H1 (cell line): ENCODE data around the gene STK32C. TPM values are rescaled to one million over a fixed set of nuclear protein-coding genes. Genes with fewer than 3 reads are reported as not detected.

Experiments used
- CTCF ChIA-PET: fragments of 300-600 bp; sonication (Branson Sonifier 250); formaldehyde crosslinking; loops from one replicate; lab custom pipeline; 2021; ENCODE audit not compliant: partially characterized antibody; lab: Charles Lee
- POLR2A ChIA-PET: fragments of 300-600 bp; sonication (Branson Sonifier 250); formaldehyde crosslinking; loops from one replicate; lab custom pipeline; 2021; ENCODE audit warnings: inconsistent platforms; ENCODE audit not compliant: partially characterized antibody; lab: Charles Lee
- DNase-seq, 2 experiments: peaks; one replicate each; pipeline versions ENCODE4 v3.0.0 to v3.0.0-alpha.2; 2010 to 2022; ENCODE audit warnings: low spot score in 2 of 2, low read depth in 1 of 2, mixed read lengths in 1 of 2
- FAIRE-seq: peaks from 2 replicates; lab custom pipeline; 2011; peaks lifted over from hg19 to GRCh38; lab: Jason Lieb, UNC
- H2AFZ ChIP-seq: 2 replicates; pipeline ENCODE4 v1.8.1; 2012; ENCODE audit warnings: low read length, inconsistent platforms
- H2AK5ac ChIP-seq: 2 replicates; pipeline ENCODE4 v1.6.1; 2013; ENCODE audit warnings: low read depth, low read length
- H2BK120ac ChIP-seq: replicated peaks from 2 replicates; pipeline ENCODE3; 2013; ENCODE audit warnings: low read depth, low read length, inconsistent platforms
- H2BK12ac ChIP-seq: 2 replicates; pipeline ENCODE4 v1.6.1; 2013; ENCODE audit warnings: low read depth, low read length
- H2BK15ac ChIP-seq: 2 replicates; pipeline ENCODE4 v1.6.1; 2013; ENCODE audit warnings: low read length
- H2BK20ac ChIP-seq: 2 replicates; pipeline ENCODE4 v1.6.1; 2013; ENCODE audit warnings: low read length
- H2BK5ac ChIP-seq: 2 replicates; pipeline ENCODE4 v1.6.1; 2013; ENCODE audit warnings: low read depth, low read length
- H3K14ac ChIP-seq: 2 replicates; pipeline ENCODE4 v1.6.1; 2013; ENCODE audit warnings: inconsistent platforms; ENCODE audit not compliant: insufficient read length
- H3K18ac ChIP-seq: 2 replicates; pipeline ENCODE4 v1.6.1; 2013; ENCODE audit warnings: low read length; ENCODE audit errors: extremely low read depth
- H3K23ac ChIP-seq: 2 replicates; pipeline ENCODE4 v1.6.1; 2013; ENCODE audit warnings: inconsistent platforms; ENCODE audit not compliant: insufficient read length
- H3K23me2 ChIP-seq: 2 replicates; pipeline ENCODE4 v1.6.1; 2013; ENCODE audit warnings: low read depth, low read length
- H3K27ac ChIP-seq: 2 replicates; pipeline ENCODE4 v1.6.1; 2011; ENCODE audit warnings: low read depth, low read length, inconsistent platforms
- H3K27me3 ChIP-seq, 4 experiments: replicated peaks in 1 of 4; 1 replicate in 1 of 4; 2 replicates in 3 of 4; pipeline versions ENCODE4 v1.6.1 to v1.8.1; 2011 to 2013; ENCODE audit warnings: low read length in 3 of 4, mild to moderate bottlenecking in 3 of 4, inconsistent platforms in 2 of 4, mixed read lengths in 2 of 4, moderate library complexity in 1 of 4; ENCODE audit not compliant: control insufficient read depth in 3 of 4, insufficient read depth in 3 of 4; ENCODE audit errors: extremely low read depth in 1 of 4
- H3K36me3 ChIP-seq, 4 experiments: 2 replicates each; pipeline versions ENCODE4 v1.6.1 to v1.8.1; 2011 to 2013; ENCODE audit warnings: mild to moderate bottlenecking in 4 of 4, low read length in 3 of 4, moderate library complexity in 2 of 4, control low read depth in 1 of 4, inconsistent platforms in 1 of 4; ENCODE audit not compliant: insufficient read depth in 4 of 4, control insufficient read depth in 2 of 4
- H3K4ac ChIP-seq: replicated peaks from 2 replicates; pipeline ENCODE3; 2013; ENCODE audit warnings: low read length, low read depth, mixed read lengths, inconsistent platforms; ENCODE audit not compliant: insufficient read length
- H3K4me1 ChIP-seq, 4 experiments: replicated peaks in 1 of 4; 1 replicate in 1 of 4; 2 replicates in 3 of 4; pipeline versions ENCODE4 v1.6.1 to v1.8.1; 2011 to 2013; ENCODE audit warnings: low read length in 3 of 4, inconsistent platforms in 2 of 4, mixed read lengths in 1 of 4; ENCODE audit not compliant: insufficient read depth in 4 of 4, control insufficient read depth in 3 of 4
- H3K4me2 ChIP-seq, 2 experiments: 2 replicates each; pipeline versions ENCODE4 v1.6.1 to v1.8.1; 2011 to 2013; ENCODE audit warnings: low read depth in 2 of 2, low read length in 2 of 2, control low read depth in 1 of 2, inconsistent platforms in 1 of 2, mild to moderate bottlenecking in 1 of 2; ENCODE audit not compliant: insufficient read depth in 1 of 2
- H3K4me3 ChIP-seq, 4 experiments: fragments of 200-600, 300-600 bp in 1 of 4; sonication (generic), shearing (Covaris generic), sonication (Bioruptor Twin) in 1 of 4; 2 replicates each; pipeline versions ENCODE4 v1.5.1 to v1.8.1; 2011 to 2016; ENCODE audit warnings: low read length in 4 of 4, low read depth in 3 of 4, control low read depth in 2 of 4, inconsistent platforms in 2 of 4, mild to moderate bottlenecking in 2 of 4, mixed read lengths in 1 of 4, moderate library complexity in 1 of 4; ENCODE audit not compliant: insufficient read depth in 2 of 4; ENCODE audit errors: extremely low read depth in 1 of 4
- H3K56ac ChIP-seq: replicated peaks from 2 replicates; pipeline ENCODE3; 2013; ENCODE audit warnings: low read depth, mild to moderate bottlenecking, mixed read lengths, low read length, inconsistent platforms; ENCODE audit not compliant: insufficient read length
- H3K79me1 ChIP-seq: 2 replicates; pipeline ENCODE4 v1.6.1; 2013; ENCODE audit warnings: low read depth, low read length, control low read depth
- H3K79me2 ChIP-seq, 2 experiments: 2 replicates each; pipeline versions ENCODE4 v1.6.1 to v1.8.1; 2012 to 2013; ENCODE audit warnings: low read length in 2 of 2, mild to moderate bottlenecking in 2 of 2, inconsistent platforms in 1 of 2; ENCODE audit not compliant: insufficient read depth in 2 of 2, control insufficient read depth in 1 of 2
- H3K9ac ChIP-seq, 4 experiments: replicated peaks in 1 of 4; 1 replicate in 1 of 4; 2 replicates in 3 of 4; pipeline versions ENCODE4 v1.6.1 to v1.8.1; 2011 to 2013; ENCODE audit warnings: low read depth in 3 of 4, low read length in 3 of 4, control low read depth in 2 of 4, mild to moderate bottlenecking in 2 of 4, moderate library complexity in 2 of 4, inconsistent platforms in 1 of 4; ENCODE audit errors: extremely low read depth in 1 of 4
- H3K9me3 ChIP-seq, 2 experiments: 2 replicates each; pipeline versions ENCODE4 v1.6.1 to v1.8.1; 2012 to 2013; ENCODE audit warnings: mild to moderate bottlenecking in 2 of 2, moderate library complexity in 2 of 2, control low read depth in 1 of 2, inconsistent platforms in 1 of 2, low read depth in 1 of 2, low read length in 1 of 2, mixed read lengths in 1 of 2; ENCODE audit not compliant: insufficient read depth in 2 of 2
- H4K20me1 ChIP-seq, 2 experiments: replicated peaks in 1 of 2; 2 replicates each; pipeline versions ENCODE3 to v1.8.1; 2011 to 2013; ENCODE audit warnings: inconsistent platforms in 2 of 2, low read length in 2 of 2, mild to moderate bottlenecking in 1 of 2; ENCODE audit not compliant: insufficient read depth in 2 of 2, control insufficient read depth in 1 of 2
- H4K5ac ChIP-seq: 2 replicates; pipeline ENCODE4 v1.6.1; 2013; ENCODE audit warnings: low read length, low read depth, mixed read lengths, inconsistent platforms; ENCODE audit not compliant: insufficient read length
- H4K8ac ChIP-seq: 2 replicates; pipeline ENCODE4 v1.8.0; 2013; ENCODE audit warnings: mild to moderate bottlenecking, moderate library complexity, low read length, inconsistent platforms; ENCODE audit not compliant: insufficient read depth; ENCODE audit errors: extremely low read depth
- H4K91ac ChIP-seq: replicated peaks from 2 replicates; pipeline ENCODE3; 2013; ENCODE audit warnings: low read length, mixed read lengths, inconsistent platforms; ENCODE audit not compliant: insufficient read length
- ASH2L ChIP-seq: fragments of 200-600, 300-600 bp; sonication (generic); IDR thresholded peaks from one replicate; pipeline ENCODE4 v1.7.1; 2017; ENCODE audit warnings: low read length
- ATF2 ChIP-seq: IDR thresholded peaks from 2 replicates; pipeline ENCODE4 v1.6.1; 2012; ENCODE audit warnings: low read length, inconsistent platforms
- ATF3 ChIP-seq: IDR thresholded peaks from 2 replicates; pipeline ENCODE4 v1.6.1; 2011; ENCODE audit warnings: low read depth, mild to moderate bottlenecking, low read length; ENCODE audit not compliant: insufficient read depth
- CHD2 ChIP-seq: IDR thresholded peaks from 2 replicates; pipeline ENCODE4 v1.6.1; 2012; ENCODE audit warnings: low read length, improper control_type of control experiment
- EP300 ChIP-seq, 2 experiments: IDR thresholded peaks; 1 replicate in 1 of 2; 2 replicates in 1 of 2; pipeline ENCODE4 v1.6.1; 2011 to 2012; ENCODE audit warnings: low read depth in 2 of 2, low read length in 2 of 2, mild to moderate bottlenecking in 2 of 2, borderline replicate concordance in 1 of 2, inconsistent platforms in 1 of 2, moderate library complexity in 1 of 2
- EZH2 ChIP-seq: fragments of 200-600 bp; sonication (generic); IDR thresholded peaks from 2 replicates; pipeline ENCODE4 v1.7.1; 2012; ENCODE audit warnings: low read depth, mild to moderate bottlenecking, moderate library complexity, low read length, inconsistent platforms; ENCODE audit not compliant: severe bottlenecking
- POLR2A ChIP-seq, 2 experiments: IDR thresholded peaks; 1 replicate in 1 of 2; 2 replicates in 1 of 2; pipeline ENCODE4 v1.6.1; 2011; ENCODE audit warnings: low read depth in 2 of 2, low read length in 2 of 2, mild to moderate bottlenecking in 2 of 2; ENCODE audit errors: control extremely low read depth in 1 of 2
- POLR2AphosphoS5 ChIP-seq: IDR thresholded peaks from 2 replicates; pipeline ENCODE4 v1.6.1; 2011; ENCODE audit warnings: low read depth, low read length
- SIN3A ChIP-seq, 2 experiments: IDR thresholded peaks in 1 of 2; conservative IDR thresholded peaks in 1 of 2; 2 replicates each; pipeline ENCODE4 v1.6.1; 2011 to 2012; ENCODE audit warnings: low read length in 2 of 2, improper control_type of control experiment in 1 of 2, low read depth in 1 of 2, mild to moderate bottlenecking in 1 of 2
- SP4 ChIP-seq: IDR thresholded peaks from 2 replicates; pipeline ENCODE4 v1.6.1; 2012; ENCODE audit warnings: low read length, inconsistent platforms
- TEAD4 ChIP-seq: IDR thresholded peaks from 2 replicates; pipeline ENCODE4 v1.6.1; 2012; ENCODE audit warnings: low read depth, low read length, inconsistent platforms, mixed read lengths
- YY1 ChIP-seq: IDR thresholded peaks from 2 replicates; pipeline ENCODE4 v1.6.1; 2011; ENCODE audit warnings: low read depth, mild to moderate bottlenecking, low read length
- WGBS, 2 experiments: shearing (Covaris generic) in 1 of 2; methylation state at CpG; one replicate each; pipeline versions ENCODE4 v1.1.6 to v1.1.7; 2013 to 2015; ENCODE audit warnings: low lambda C conversion rate in 2 of 2, mixed read lengths in 2 of 2, inconsistent platforms in 1 of 2, low coverage in 1 of 2, missing lambda C conversion rate in 1 of 2; ENCODE audit not compliant: insufficient replicate concordance in 2 of 2, insufficient coverage in 1 of 2, insufficient read length in 1 of 2; ENCODE audit errors: extremely low coverage in 1 of 2, missing lambda C conversion rate in 1 of 2; 5-methylcytosine and 5-hydroxymethylcytosine counted together
- polyA plus RNA-seq, 7 experiments: library from polyadenylated mRNA; depleted of rRNA in 3 of 7; stranded (reverse) in 5 of 7; unstranded in 2 of 7; fragments of >200 nt in 5 of 7; fragments of 200-250 nt in 2 of 7; gene quantifications; 1 replicate in 5 of 7; 2 replicates in 1 of 7; 4 replicates in 1 of 7; pipeline versions ENCODE4 v1.2.1 to v1.2.3, GENCODE V29; 2011 to 2013; ENCODE audit warnings: missing spikeins in 2 of 7, mixed read lengths in 2 of 7
- total RNA-seq: library from RNA; stranded (reverse); fragmentation: NEBNext Ultra II Directional; extraction: Animal tissue kit (Norgen Biotek cat#: 25700); gene quantifications from 2 replicates; pipeline ENCODE4 v1.2.1, GENCODE V29; 2021

STK32C gene
- total and polyA plus RNA-seq, 2 of the 8 experiments (the other 6 are each of a cell fraction or from before 2014, with no cell fraction given) = 10.6 to 15.6 TPM

- Histone ChIP-seq H3K4me1 (no peaks in the 10 kb centered on the region), H4K91ac (no peak overlapping the region), H2BK120ac (no peak overlapping the region), H4K8ac (no peak overlapping the region), H3K79me1 (no peaks in the 10 kb centered on the region), H3K27ac (no peak overlapping the region), H3K4ac (no peak overlapping the region), H3K56ac (no peak overlapping the region), H3K9ac (no peak overlapping the region), H3K23ac (no peak overlapping the region), H3K23me2 (no peaks in the 10 kb centered on the region), H3K9me3 (peaks cover 23 to 24% of the 10 kb centered on the region in 2 experiments), H2BK12ac (no peak overlapping the region), H3K4me3 (no peak overlapping the region), H2AFZ (no peak overlapping the region), H2BK15ac (no peak overlapping the region), H2BK20ac (no peak overlapping the region), H3K27me3 (no peaks in the 10 kb centered on the region), H3K14ac (no peak overlapping the region), H2AK5ac (no peak overlapping the region), H3K4me2 (no peak overlapping the region), H3K18ac (no peak overlapping the region), H4K20me1 (peaks cover 1 to 2% of the 10 kb centered on the region in 2 experiments), H2BK5ac (no peak overlapping the region), H3K36me3 (no peaks in the 10 kb centered on the region; a peak in 1 of 8 replicates), H4K5ac (no peak overlapping the region), H3K79me2 (no peaks in the 10 kb centered on the region)
- 74% methylated on average over 4 of the region's 4 CpGs; no CpG with 5 or more reads in 1 of the 2 experiments for WGBS, 2 experiments
- DNase-seq = no peak
- CTCF ChIA-PET = interaction anchor here (0.5 to 1.2 kb wide), 2 partner anchors 240 to 769 kb away, joined by 3 read pairs; no protein-coding TSS in a partner anchor
- FAIRE-seq = no peak
- POLR2A ChIA-PET = interaction anchor here (0.9 kb wide), 1 partner anchor 32 kb away, joined by 3 read pairs; no protein-coding TSS in a partner anchor
- TF ChIP-seq SP4 (no peak), EZH2 (no peak), ASH2L (no peak), TEAD4 (no peak), EP300 (IDR thresholded peaks at IDR 0.05; ENCODE audit: borderline replicate concordance in 1 of 2, low read depth in 2 of 2, low read length in 2 of 2) (no peak), POLR2A (IDR thresholded peaks at IDR 0.05; ENCODE audit: control extremely low read depth in 1 of 2, low read depth in 2 of 2, low read length in 2 of 2) (no peak), SIN3A (conservative IDR thresholded peaks at IDR 0.05 in 1 of 2, IDR thresholded peaks at IDR 0.05 in 1 of 2; ENCODE audit: low read depth in 1 of 2, low read length in 2 of 2) (no peak), ATF2 (no peak), ATF3 (no peak), YY1 (no peak), POLR2AphosphoS5 (no peak), CHD2 (no peak)
Measured at GRCh38 chr10:132213917-132214316, 93.8 kb downstream of the STK32C start.
